ENCODE results near the gene RGS19. TPM values are rescaled to one million over a fixed set of nuclear protein-coding genes. Genes with fewer than 3 reads are reported as not detected.

RGS19 gene
- total RNA-seq, 1 experiment from 2014 or later, result 12.8 TPM

- no peak overlapping the region for H3K9ac ChIP-seq (ENCODE audit: extremely low read depth, insufficient read length, low read length)
- Mint-ChIP-seq H3K9me3 (peaks cover 0 to 3% of the 10 kb centered on the region in 2 experiments; a peak in 1 of 5 replicates), H3K27ac (no peak overlapping the region), H3K4me1 (peaks cover 12 to 21% of the 10 kb centered on the region in 2 experiments), H3K4me3 (no peak overlapping the region), H3K36me3 (ENCODE audit: insufficient read depth in 1 of 3, low read depth in 3 of 3) (peaks cover 0 to 2% (median 0%) of the 10 kb centered on the region in 3 experiments; a peak in 2 of 7 replicates), H3K27me3 (ENCODE audit: low read depth) (peaks cover 81% of the 10 kb centered on the region)
- no peak overlapping the region for H3T11ph ChIP-seq (ENCODE audit: low read length)
- H3K4ac ChIP-seq (ENCODE audit: low read depth, low read length), result no peak overlapping the region
- no peak overlapping the region for H4K8ac ChIP-seq (replicated peaks; ENCODE audit: insufficient read length, low read depth, low read length)
- no peak for DNase-seq
- no peaks in the 10 kb centered on the region for H3K9me3 ChIP-seq (ENCODE audit: control insufficient read depth, low read depth, low read length)
- H2BK15ac ChIP-seq (ENCODE audit: low read depth, low read length), result no peak overlapping the region
- no peak overlapping the region for H2AK5ac ChIP-seq (ENCODE audit: insufficient read length, low read length)
- H2AFZ ChIP-seq (ENCODE audit: low read length), result no peak overlapping the region
- no peak overlapping the region for H3K27ac ChIP-seq (ENCODE audit: insufficient read length, low read depth, low read length)
- peaks cover 29% of the 10 kb centered on the region; the same call in 1 of the 2 replicates for H3K27me3 ChIP-seq (ENCODE audit: insufficient read depth, low read length)
- H4K91ac ChIP-seq (ENCODE audit: insufficient read length, low read depth, low read length), result no peak overlapping the region
- H3K79me1 ChIP-seq (ENCODE audit: insufficient read depth, low read depth, low read length, poor library complexity, severe bottlenecking), result no peaks in the 10 kb centered on the region
- H4K20me1 ChIP-seq (ENCODE audit: control insufficient read depth, insufficient read depth, insufficient read length), result no peaks in the 10 kb centered on the region
- no peak overlapping the region for H3K23ac ChIP-seq (ENCODE audit: insufficient read length, low read depth, low read length)
- H2BK20ac ChIP-seq (ENCODE audit: low read depth, low read length, poor library complexity, severe bottlenecking), result no peak overlapping the region
- H4K5ac ChIP-seq (ENCODE audit: insufficient read length, low read depth, low read length), result no peak overlapping the region
- no peaks in the 10 kb centered on the region for H3K79me2 ChIP-seq (ENCODE audit: insufficient read depth, low read length)
- WGBS (ENCODE audit: extremely low coverage, insufficient read length, low lambda C conversion rate), result no CpG with 5 or more reads among the region's 8 CpGs
- no peak for TF ChIP-seq CTCF (conservative IDR thresholded peaks at IDR 0.05)
- H3K56ac ChIP-seq (ENCODE audit: insufficient read length, low read depth, low read length), result no peak overlapping the region
- no peak overlapping the region for H2BK5ac ChIP-seq (ENCODE audit: insufficient read length, low read length)
- peaks cover 3% of the 10 kb centered on the region for H3K23me2 ChIP-seq (ENCODE audit: insufficient read length, low read depth, low read length, poor library complexity, severe bottlenecking)
- H2BK12ac ChIP-seq (ENCODE audit: insufficient read length, low read depth, low read length), result no peak overlapping the region
- H2BK120ac ChIP-seq (ENCODE audit: low read depth, low read length, poor library complexity, severe bottlenecking), result no peak overlapping the region
- no peak overlapping the region for H3K14ac ChIP-seq (ENCODE audit: insufficient read depth, low read length)
- H3K18ac ChIP-seq (ENCODE audit: insufficient read length, low read depth, low read length), result no peak overlapping the region
- H3K4me2 ChIP-seq (ENCODE audit: insufficient read depth, insufficient read length, low read length), result no peak overlapping the region
- H3K4me1 ChIP-seq (ENCODE audit: insufficient read depth, low read length), result no peaks in the 10 kb centered on the region
Measured at GRCh38 chr20:64047046-64047389, 32.3 kb downstream of the RGS19 start.

Data from H9 (cell line).